HG03565 (cell line): ENCODE measurements around the gene ARF5.
A peak's percentile ranks its signal among the peaks of the same experiment; 100 is the strongest.

Experiments
- ATAC-seq: cut with Tn5 transposase; IDR thresholded peaks from one replicate; pipeline ENCODE4 v1.9.1; 2021; ENCODE audit warnings: mild to moderate bottlenecking, moderate library complexity; ENCODE audit not compliant: unreplicated experiment

ARF5 gene

GRCh38 chr7:127588697-127589482, 679 bp downstream of the ARF5 start:
- peak; percentile 1 for ATAC-seq

GRCh38 chr7:127589896-127590295, 1.7 kb downstream of the ARF5 start:
- no peak for ATAC-seq

GRCh38 chr7:127591189-127591588, 3.0 kb downstream of the ARF5 start:
- no peak for ATAC-seq

GRCh38 chr7:127591591-127591990, 3.4 kb downstream of the ARF5 start:
- no peak for ATAC-seq

GRCh38 chr7:127592550-127592949, 4.3 kb downstream of the ARF5 start:
- no peak for ATAC-seq

GRCh38 chr7:127594490-127594889, 6.3 kb downstream of the ARF5 start:
- no peak for ATAC-seq

GRCh38 chr7:127595737-127596136, 7.5 kb downstream of the ARF5 start:
- no peak for ATAC-seq

- ATAC-seq = no peak
Measured at GRCh38 chr7:127598318-127598717, 10.1 kb downstream of the ARF5 start.

GRCh38 chr7:127600885-127601284, 12.7 kb downstream of the ARF5 start:
- no peak for ATAC-seq

GRCh38 chr7:127608446-127608845, 20.2 kb downstream of the ARF5 start:
- ATAC-seq = no peak

- ATAC-seq = no peak
Measured at GRCh38 chr7:127609297-127609696, 21.1 kb downstream of the ARF5 start.

GRCh38 chr7:127612263-127612662, 24.1 kb downstream of the ARF5 start:
- no peak for ATAC-seq

GRCh38 chr7:127616724-127617123, 28.5 kb downstream of the ARF5 start:
- no peak for ATAC-seq

GRCh38 chr7:127618042-127618441, 29.8 kb downstream of the ARF5 start, which contains the start of gene PAX4:
PAX4 (minus strand) TSS chr7:127618142; CDS start chr7:127615928, 2,214 bp downstream.
- no peak for ATAC-seq

- no peak for ATAC-seq
Measured at GRCh38 chr7:127618775-127619174, 30.6 kb downstream of the ARF5 start.

GRCh38 chr7:127619681-127620405, 31.6 kb downstream of the ARF5 start:
- ATAC-seq = no peak

GRCh38 chr7:127620406-127621233, 32.4 kb downstream of the ARF5 start:
- no peak for ATAC-seq

- no peak for ATAC-seq
Measured at GRCh38 chr7:127625331-127625730, 37.1 kb downstream of the ARF5 start.

- no peak for ATAC-seq
Measured at GRCh38 chr7:127628445-127628844, 40.2 kb downstream of the ARF5 start.

- ATAC-seq = no peak
Measured at GRCh38 chr7:127629268-127629854, 41.1 kb downstream of the ARF5 start.
